ENCODE results near the gene USP40.

DNA sequence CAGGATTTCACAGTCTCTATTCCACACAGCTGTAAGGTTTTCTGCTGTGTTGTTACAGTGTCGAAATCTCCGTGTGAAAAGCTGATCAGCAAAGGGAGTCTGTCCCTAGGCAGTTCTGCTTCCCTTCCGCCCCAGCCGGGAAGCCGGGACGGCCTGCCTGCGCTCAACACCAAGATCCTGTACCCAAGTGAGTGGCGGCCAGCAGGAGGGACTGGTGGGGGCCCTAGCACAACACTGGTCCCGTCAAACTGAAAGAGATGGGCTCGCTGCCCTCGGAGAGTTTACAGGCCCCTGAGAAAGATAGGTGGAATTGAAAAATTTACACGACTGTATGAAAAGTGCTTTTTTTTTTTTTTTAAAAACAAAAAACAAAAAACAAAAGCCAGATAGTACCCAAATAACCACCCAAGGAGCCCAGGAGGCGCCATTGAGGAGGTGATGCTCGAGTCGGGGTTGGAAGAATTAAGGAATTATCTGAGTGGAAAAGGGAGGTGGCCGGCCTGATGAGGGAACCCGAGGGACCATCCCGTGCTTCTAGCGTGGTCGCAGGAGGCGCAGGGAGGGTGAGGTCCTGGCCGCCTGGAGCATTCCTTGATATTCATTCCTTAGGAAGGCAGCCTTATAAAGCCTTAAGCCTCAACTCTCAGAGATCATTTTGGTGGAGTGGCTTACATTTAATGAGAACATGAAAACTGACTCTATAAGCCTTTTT is 115.6 kb downstream of the USP40 start:
- no peak for TF ChIP-seq CTCF (IDR thresholded peaks at IDR 0.05; ENCODE audit: insufficient read depth, low read length, poor library complexity, severe bottlenecking)
- TF ChIP-seq EZH2phosphoT487 (conservative IDR thresholded peaks at IDR 0.05; ENCODE audit: low read length), result no peak
